Skeletal muscle satellite cell (primary cell): Measurements from ENCODE around the gene SNCAIP.

Experiments
- H3K27me3 ChIP-seq: 2 replicates; pipeline ENCODE4 v1.7.0; 2013; ENCODE audit warnings: low read length; ENCODE audit not compliant: control insufficient read depth, insufficient read depth
- H3K36me3 ChIP-seq: 2 replicates; pipeline ENCODE4 v1.7.0; 2013; ENCODE audit warnings: mild to moderate bottlenecking, control low read depth, low read length; ENCODE audit not compliant: insufficient read depth
- H3K4me1 ChIP-seq: 2 replicates; pipeline ENCODE4 v1.7.0; 2013; ENCODE audit warnings: low read length; ENCODE audit not compliant: control insufficient read depth, insufficient read depth
- H3K4me2 ChIP-seq: 2 replicates; pipeline ENCODE4 v1.7.0; 2013; ENCODE audit warnings: mild to moderate bottlenecking, low read length
- H3K4me3 ChIP-seq: 2 replicates; pipeline ENCODE4 v1.7.0; 2013; ENCODE audit warnings: low read length
- H3K9ac ChIP-seq: 2 replicates; pipeline ENCODE4 v1.7.0; 2013; ENCODE audit warnings: mild to moderate bottlenecking, low read depth, low read length, moderate library complexity
- H3K9me3 ChIP-seq: replicated peaks from 2 replicates; pipeline ENCODE4 v1.7.0; 2013; ENCODE audit warnings: mild to moderate bottlenecking, control low read depth, low read length

Gene SNCAIP

DNA sequence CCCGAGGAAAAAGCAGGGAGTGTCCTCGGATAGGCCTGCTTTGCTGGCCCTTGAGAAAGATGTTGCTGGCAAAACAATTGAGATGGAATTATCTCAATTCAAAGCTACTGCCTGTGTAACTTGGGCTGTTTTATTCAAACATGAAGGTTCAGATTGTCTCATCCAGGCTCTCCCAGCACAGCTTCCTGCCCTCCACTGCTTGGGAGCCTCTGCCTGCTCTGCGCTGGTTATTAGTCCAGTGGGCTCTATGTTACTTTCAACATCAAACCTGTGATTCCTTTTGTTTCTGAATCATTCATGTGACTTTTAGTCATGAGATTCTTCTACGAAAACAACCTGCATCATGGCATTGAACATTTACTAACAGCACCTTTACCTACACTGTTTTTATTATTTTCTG, 123.2 kb downstream of the SNCAIP start:
- H3K4me1 ChIP-seq, result no peaks in the 10 kb centered on the region

DNA sequence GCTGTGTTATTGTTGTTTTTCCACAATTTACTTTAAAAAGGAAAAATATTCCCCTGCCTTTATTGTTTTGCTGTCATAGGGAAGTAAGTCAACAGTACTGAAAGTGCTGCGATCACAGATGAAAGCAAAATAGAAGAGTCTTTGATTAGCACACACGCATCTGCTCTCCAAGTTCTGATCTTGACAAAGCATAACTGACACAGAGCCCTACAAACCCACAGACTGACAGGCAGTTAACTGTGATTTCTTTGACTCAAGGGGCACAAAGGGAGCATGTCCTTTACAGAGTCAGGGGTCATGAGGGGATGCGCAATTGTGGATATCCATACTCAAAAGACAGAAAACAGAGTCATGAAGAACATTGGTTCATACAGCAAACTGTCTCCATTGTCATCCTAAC, 123.7 kb downstream of the SNCAIP start:
- H3K27me3 ChIP-seq, result no peaks in the 10 kb centered on the region
- H3K4me2 ChIP-seq, result no peak overlapping the region
- H3K4me3 ChIP-seq, result no peak overlapping the region
- no peaks in the 10 kb centered on the region for H3K9me3 ChIP-seq
- no peaks in the 10 kb centered on the region for H3K4me1 ChIP-seq
- H3K9ac ChIP-seq, result no peak overlapping the region
- no peaks in the 10 kb centered on the region for H3K36me3 ChIP-seq

More for the DNA sequence above, 123.2 kb downstream of the SNCAIP start:
- Histone ChIP-seq H3K27me3 (no peaks in the 10 kb centered on the region), H3K9me3 (no peaks in the 10 kb centered on the region), H3K9ac (no peak overlapping the region), H3K4me3 (no peak overlapping the region), H3K36me3 (no peaks in the 10 kb centered on the region), H3K4me2 (no peak overlapping the region)

DNA sequence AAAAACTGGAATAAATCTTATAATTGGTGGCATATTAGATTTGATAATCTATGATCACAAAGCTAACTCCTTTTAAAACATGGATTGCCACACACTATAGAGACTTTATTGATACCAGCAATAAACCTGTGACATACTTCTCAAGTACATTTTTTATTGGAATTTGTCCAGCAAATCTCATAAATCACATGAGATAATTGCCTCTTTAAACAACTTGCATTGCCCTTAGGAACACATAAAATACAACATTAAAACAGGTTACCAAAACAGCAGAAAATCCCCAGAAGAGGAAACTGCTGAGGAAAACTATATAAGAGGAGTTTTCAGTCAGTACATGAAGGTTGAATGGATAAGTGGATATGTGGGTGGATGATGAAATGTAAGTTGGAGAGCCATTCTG, 124.6 kb downstream of the SNCAIP start:
- Histone ChIP-seq H3K4me1 (no peaks in the 10 kb centered on the region), H3K4me3 (no peak overlapping the region), H3K36me3 (no peaks in the 10 kb centered on the region), H3K4me2 (no peak overlapping the region), H3K9me3 (no peaks in the 10 kb centered on the region), H3K9ac (no peak overlapping the region), H3K27me3 (no peaks in the 10 kb centered on the region)

DNA sequence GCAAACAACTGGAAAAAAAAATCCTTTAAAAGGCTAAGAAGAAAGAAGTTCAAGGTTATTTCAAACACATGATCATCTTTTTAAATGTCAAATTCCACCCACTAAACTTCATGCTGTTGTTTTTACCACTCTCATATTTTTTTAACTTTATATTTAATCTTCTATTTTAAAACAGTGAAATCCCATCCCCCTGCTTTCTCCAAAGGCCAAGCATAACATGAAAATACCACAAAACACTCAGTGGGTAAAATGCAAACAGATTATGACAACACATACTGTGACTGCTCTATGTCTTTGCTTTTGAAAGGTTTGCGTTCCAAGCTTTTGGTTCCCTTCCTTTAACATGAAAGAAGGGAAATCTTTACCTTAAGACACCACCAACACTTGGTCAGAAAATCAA, 127.6 kb downstream of the SNCAIP start:
- H3K4me1 ChIP-seq, result no peaks in the 10 kb centered on the region
- no peak overlapping the region for H3K4me2 ChIP-seq
- H3K9me3 ChIP-seq, result no peaks in the 10 kb centered on the region
- no peaks in the 10 kb centered on the region for H3K36me3 ChIP-seq
- H3K27me3 ChIP-seq, result no peaks in the 10 kb centered on the region
- H3K9ac ChIP-seq, result no peak overlapping the region
- H3K4me3 ChIP-seq, result no peak overlapping the region

DNA sequence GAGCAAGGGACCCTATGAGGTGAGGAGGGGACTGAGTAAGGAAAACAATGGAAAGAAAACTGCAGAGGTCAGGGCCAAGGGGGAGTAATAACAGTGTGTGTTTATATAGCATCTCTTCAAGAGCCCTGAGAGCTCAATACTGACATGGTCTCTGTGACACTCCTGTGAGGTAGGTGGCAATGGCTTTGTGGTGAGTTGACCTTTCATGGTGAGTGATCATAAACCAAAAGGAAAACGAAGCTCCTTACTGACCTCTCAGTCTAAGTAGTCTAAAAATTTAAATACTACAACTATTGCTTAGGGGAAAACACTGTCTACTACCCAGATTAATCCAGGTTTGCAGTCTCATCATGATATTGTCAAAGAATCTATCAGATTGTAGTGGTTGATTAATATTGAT, 130.9 kb downstream of the SNCAIP start:
- no peaks in the 10 kb centered on the region for H3K36me3 ChIP-seq
- no peak overlapping the region for H3K9ac ChIP-seq
- H3K4me1 ChIP-seq, result no peaks in the 10 kb centered on the region
- H3K4me2 ChIP-seq, result no peak overlapping the region
- H3K9me3 ChIP-seq, result no peaks in the 10 kb centered on the region
- no peaks in the 10 kb centered on the region for H3K27me3 ChIP-seq
- H3K4me3 ChIP-seq, result no peak overlapping the region

DNA sequence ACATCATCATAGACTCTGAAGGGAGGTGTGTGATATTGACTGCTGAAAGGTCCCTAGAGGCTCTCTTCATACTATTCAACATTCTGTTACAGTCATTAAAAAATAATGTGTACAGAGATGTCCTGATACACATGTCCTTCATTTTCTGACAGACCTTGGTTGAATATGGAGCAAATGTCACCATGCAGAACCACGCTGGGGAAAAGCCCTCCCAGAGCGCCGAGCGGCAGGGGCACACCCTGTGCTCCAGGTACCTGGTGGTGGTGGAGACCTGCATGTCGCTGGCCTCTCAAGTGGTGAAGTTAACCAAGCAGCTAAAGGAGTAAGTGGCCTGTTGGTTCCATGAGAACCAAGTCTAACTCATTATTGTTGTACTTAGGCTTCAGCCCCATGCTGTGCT, 132.4 kb downstream of the SNCAIP start:
- no peak overlapping the region for H3K4me3 ChIP-seq
- no peaks in the 10 kb centered on the region for H3K27me3 ChIP-seq
- H3K9ac ChIP-seq, result no peak overlapping the region
- no peaks in the 10 kb centered on the region for H3K36me3 ChIP-seq
- H3K4me2 ChIP-seq, result no peak overlapping the region
- no peaks in the 10 kb centered on the region for H3K9me3 ChIP-seq
- H3K4me1 ChIP-seq, result no peaks in the 10 kb centered on the region

DNA sequence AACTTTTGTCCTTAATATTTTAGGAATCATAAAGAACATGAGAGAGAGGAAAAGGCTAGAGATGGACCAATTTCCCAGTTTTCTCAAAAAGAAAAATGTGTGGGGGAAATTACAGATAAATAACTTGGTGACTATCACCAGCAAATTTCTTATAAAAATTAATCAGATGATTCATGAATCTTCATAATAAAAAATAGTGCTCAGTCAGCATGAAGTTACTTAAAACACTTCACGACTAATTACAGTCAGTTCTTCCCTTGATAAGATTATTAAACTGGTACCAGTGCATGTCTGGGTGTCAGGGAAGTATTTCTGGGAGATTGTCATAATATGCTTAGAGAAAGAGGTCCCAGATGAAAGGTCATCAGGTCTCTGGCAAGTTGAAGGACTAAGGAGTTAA, 133.0 kb downstream of the SNCAIP start:
- Histone ChIP-seq H3K9me3 (no peaks in the 10 kb centered on the region), H3K36me3 (no peaks in the 10 kb centered on the region), H3K4me2 (no peak overlapping the region), H3K9ac (no peak overlapping the region), H3K27me3 (no peaks in the 10 kb centered on the region), H3K4me3 (no peak overlapping the region), H3K4me1 (no peaks in the 10 kb centered on the region)

DNA sequence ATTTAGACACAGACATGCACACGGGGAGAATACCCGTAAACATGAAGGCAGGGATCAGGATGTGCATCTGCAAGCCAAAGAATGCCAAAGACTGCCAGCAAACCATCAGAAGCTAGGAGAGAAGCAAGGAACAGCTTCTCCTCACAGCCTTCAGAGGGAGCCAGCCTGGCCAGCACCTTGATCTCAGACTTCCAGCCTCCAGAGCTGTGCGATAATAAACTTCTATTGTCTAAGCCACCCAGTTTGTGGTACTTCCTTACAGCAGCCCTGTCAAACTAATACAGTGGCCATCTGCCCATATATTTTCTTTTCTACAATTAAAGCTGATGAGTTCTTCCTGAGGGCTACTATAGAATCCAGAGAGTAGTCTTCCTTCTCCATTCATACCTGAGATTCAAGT, 135.0 kb downstream of the SNCAIP start:
- no peak overlapping the region for H3K4me3 ChIP-seq
- H3K36me3 ChIP-seq, result no peaks in the 10 kb centered on the region
- H3K27me3 ChIP-seq, result no peaks in the 10 kb centered on the region
- no peak overlapping the region for H3K9ac ChIP-seq
- H3K4me1 ChIP-seq, result no peaks in the 10 kb centered on the region
- no peaks in the 10 kb centered on the region for H3K9me3 ChIP-seq
- no peak overlapping the region for H3K4me2 ChIP-seq

DNA sequence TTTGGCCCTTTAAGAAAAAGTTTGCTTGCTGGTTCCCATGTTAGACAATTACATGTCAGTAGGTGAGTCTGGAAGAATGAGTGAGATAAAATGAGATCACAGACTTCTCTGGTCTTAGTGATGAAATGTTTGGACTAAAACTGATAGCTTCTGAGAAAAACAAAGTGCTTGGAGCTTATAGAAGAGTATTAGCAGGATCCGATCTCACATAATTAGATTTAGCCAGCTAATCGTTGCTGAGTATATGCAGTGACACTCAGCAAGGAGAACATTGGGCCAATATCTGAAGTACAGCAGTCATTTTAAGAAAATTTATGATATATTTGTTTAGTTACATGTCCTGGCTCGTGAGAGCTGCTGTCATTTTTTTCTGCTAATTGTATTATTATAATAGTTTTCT, 135.8 kb downstream of the SNCAIP start:
- H3K4me3 ChIP-seq, result no peak overlapping the region
- no peak overlapping the region for H3K4me2 ChIP-seq
- no peaks in the 10 kb centered on the region for H3K4me1 ChIP-seq
- no peaks in the 10 kb centered on the region for H3K36me3 ChIP-seq
- H3K9me3 ChIP-seq, result no peaks in the 10 kb centered on the region
- H3K27me3 ChIP-seq, result no peaks in the 10 kb centered on the region
- H3K9ac ChIP-seq, result no peak overlapping the region

DNA sequence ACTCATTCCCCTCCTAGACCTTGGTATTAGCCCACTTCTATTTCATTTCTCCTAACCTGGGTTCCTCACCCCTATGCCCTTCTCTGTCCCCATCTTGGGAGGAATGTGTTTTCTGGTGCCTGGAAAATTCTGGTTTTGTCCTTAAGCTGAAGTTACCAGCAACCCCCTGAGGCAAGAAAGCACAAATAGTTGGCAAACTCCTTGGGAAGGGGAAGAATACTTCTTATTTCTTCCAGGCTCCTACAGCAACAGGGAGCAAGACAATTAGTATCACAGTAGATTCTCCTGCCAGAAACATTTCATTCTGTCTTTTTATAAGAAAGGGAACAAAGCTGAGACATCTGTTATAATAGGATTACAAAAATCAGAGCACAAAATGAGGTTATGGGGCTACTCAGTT, 142.5 kb downstream of the SNCAIP start:
- Histone ChIP-seq H3K9me3 (no peaks in the 10 kb centered on the region), H3K9ac (no peak overlapping the region), H3K4me3 (no peak overlapping the region), H3K4me1 (no peaks in the 10 kb centered on the region), H3K36me3 (no peaks in the 10 kb centered on the region), H3K4me2 (no peak overlapping the region), H3K27me3 (no peaks in the 10 kb centered on the region)

DNA sequence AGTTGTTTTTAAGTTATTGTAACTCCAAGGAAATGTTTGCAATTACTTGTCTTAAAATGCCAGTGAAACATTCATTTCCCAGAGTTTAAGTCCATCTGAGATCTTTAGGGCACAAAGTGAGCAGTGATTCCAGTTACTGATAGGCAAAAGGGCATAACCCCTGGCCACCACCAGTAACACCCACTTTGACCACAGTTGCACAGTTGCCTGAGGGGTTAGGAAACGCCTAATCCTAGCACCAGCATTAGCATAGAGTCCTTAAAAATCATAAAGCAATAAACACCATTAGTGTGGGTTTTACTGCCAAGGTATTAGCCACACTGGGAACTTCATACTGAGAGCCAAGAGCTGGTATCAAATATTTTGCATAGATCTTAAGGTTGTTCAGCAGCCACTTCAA, 143.9 kb downstream of the SNCAIP start:
- no peaks in the 10 kb centered on the region for H3K4me1 ChIP-seq
- H3K36me3 ChIP-seq, result no peaks in the 10 kb centered on the region
- H3K4me2 ChIP-seq, result no peak overlapping the region
- no peaks in the 10 kb centered on the region for H3K27me3 ChIP-seq
- no peak overlapping the region for H3K9ac ChIP-seq
- H3K4me3 ChIP-seq, result no peak overlapping the region
- no peaks in the 10 kb centered on the region for H3K9me3 ChIP-seq

DNA sequence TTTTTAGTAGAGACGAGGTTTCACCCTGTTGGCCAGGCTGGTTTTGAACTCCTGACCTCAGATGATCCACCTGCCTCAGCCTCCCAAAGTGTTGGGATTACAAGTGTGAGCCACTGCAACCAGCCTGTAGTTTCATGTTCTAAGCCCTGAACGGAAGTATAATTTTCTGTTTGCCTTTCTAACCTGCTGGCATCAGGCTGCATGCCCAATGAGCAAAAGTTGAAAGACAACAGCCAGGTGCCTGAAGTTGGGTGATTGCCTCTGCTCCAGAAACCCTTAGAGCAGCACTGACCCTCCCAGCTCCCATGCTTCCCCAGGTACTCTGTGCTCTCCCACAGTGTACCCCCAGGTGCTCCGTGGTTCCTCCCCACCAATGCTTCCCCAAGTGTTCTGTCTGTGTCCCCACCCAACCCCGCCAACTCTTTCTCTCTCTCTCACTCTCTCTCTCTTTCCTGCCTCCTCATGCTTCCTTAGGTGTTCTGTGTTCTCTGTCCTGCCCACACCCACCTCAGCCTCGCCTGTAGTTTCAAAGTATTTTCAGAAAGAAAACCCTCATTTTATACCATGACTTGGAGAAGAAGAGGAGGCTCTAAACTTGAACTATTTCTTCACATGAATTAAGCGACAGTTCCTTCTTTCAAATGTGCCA, 145.3 kb downstream of the SNCAIP start:
- Histone ChIP-seq H3K4me3 (no peak overlapping the region), H3K9ac (no peak overlapping the region), H3K36me3 (no peaks in the 10 kb centered on the region), H3K27me3 (no peaks in the 10 kb centered on the region), H3K4me2 (no peak overlapping the region), H3K4me1 (no peaks in the 10 kb centered on the region), H3K9me3 (no peaks in the 10 kb centered on the region)
